HG02840 (cell line): ENCODE results near the gene TUBA3E.
"Not testable (repeated sequence)": the region's sequence is repeated elsewhere in the genome, so short reads cannot be mapped to it uniquely, and the experiment has no call there.

Experiments used
- ATAC-seq: cut with Tn5 transposase; IDR thresholded peaks from one replicate; pipeline ENCODE4 v1.9.1; 2021; ENCODE audit warnings: mild to moderate bottlenecking, moderate library complexity, moderate number of reproducible peaks; ENCODE audit not compliant: unreplicated experiment, low FRiP score

TUBA3E gene

DNA sequence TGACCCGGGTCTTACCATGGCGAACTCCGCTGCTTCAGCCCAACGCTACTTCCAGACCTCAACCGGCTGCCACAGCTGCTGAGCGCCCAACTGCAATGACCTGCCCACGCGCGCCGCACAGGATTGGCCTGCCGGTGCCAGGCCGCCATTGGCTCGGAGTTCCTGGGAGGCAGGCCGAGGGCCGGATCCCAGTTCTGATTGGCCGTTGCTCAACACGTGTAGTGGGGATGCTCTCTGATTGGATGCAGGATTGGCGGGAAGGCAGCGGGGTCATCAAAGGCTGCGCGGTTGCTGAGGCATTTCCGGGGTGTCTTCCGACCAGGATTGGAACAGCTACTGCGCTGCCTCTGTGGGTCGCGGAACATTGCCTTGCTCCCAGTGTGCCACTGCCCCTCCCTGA is at the start of gene TUBA3E:
TSS of gene TUBA3E (minus strand) at position 97 of the 400 bp plus-strand sequence. CDS start at position 18, 79 bp downstream.
- no peak for ATAC-seq

- no peak for ATAC-seq
Observed at GRCh38 chr2:130246430-130246829, 48.2 kb upstream of the TUBA3E start.

DNA sequence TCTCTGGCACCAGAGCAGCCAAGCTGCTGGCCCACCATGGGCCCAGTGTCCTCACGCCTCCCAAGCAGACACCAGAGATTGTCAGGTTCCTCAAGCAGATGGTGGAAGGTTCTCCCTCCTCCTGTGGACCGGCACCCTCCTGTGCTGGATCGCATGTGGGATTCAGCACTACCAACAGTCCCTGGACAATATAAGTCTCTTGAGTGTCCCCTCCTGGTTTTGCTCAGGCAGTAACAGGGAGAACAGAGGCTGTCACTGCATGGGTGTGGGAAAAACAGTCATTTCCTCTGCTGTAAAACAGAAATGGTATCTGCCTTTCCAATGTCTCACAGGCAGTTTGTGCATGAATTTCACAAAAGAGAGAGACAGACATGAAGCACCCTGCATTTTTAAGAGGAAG is 47.7 kb upstream of the TUBA3E start:
- ATAC-seq: no peak

GRCh38 chr2:130243359-130243758 is 45.1 kb upstream of the TUBA3E start:
- ATAC-seq: no peak

DNA sequence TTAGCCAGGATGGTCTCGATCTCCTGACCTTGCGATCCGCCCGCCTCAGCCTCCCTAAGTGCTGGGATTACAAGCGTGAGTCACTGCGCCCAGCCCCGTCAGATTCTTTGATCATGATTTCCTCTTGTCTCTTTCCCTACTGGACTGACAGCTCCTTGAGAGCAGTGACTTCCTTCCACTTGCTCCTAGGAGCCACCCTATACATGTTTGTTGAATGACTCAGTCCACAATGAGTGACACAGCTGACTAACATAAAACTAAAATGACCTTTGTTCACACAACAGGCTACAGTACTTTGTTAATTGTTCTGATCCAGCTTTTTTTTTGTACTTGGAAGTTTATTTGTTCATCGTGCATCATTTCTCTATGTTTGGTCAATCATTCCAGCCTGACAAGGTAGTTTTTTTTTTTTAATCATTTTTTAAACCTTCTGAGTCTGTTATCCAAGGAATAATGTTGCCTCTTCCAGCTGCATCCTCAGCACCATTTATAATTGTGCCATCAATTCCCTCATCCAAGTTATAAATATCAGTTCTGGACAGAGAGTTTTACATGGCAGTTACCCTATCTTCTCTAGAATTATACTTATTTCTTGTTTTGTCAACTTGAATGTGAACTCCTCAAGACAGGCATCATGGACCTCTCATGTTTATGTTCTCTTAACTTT is 42.9 kb upstream of the TUBA3E start:
- no peak for ATAC-seq

GRCh38 chr2:130239581-130239980 is 41.3 kb upstream of the TUBA3E start:
- ATAC-seq: not testable (repeated sequence)

DNA sequence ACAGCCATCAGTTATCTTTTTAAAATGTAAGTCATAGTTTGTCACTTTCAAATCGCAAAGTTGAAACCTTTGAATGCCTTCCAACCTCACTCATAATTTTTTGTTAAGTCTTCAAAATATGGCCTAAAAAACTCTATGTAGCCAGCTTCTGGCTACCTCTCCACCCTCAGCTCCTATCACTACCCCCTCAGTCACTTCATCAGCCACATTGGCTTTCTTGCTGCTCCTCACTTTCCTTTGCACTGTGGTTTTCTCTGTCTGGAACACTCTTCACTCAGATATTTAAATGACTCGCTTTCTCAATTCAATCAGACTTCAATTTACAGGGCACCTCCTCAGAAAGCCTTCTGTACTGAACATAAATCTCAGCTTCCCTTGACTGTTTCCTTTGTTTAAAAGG is 34.8 kb upstream of the TUBA3E start:
- not testable (repeated sequence) for ATAC-seq

- ATAC-seq: no peak
Observed at GRCh38 chr2:130231656-130232055, 33.4 kb upstream of the TUBA3E start.

DNA sequence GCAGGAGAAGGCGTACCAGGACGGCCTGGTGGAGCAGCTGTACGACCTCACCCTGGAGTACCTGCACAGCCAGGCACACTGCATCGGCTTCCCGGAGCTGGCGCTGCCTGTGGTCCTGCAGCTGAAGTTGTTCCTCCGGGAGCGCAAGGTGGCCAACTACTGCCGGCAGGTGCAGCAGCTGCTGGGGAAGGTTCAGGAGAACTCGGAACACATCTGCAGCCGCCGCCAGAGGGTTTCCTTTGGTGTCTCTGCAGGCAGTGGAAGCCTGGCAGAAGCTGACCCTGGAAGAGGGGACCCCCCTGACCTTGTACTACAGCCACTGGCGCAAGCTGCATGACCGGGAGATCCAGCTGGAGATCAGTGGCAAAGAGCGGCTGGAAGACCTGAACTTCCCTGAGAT is 32.7 kb upstream of the TUBA3E start:
- not testable (repeated sequence) for ATAC-seq

- ATAC-seq: not testable (repeated sequence)
Observed at GRCh38 chr2:130230376-130230775, 32.1 kb upstream of the TUBA3E start.

GRCh38 chr2:130229161-130229510 is 30.9 kb upstream of the TUBA3E start:
- ATAC-seq: peak; percentile 81

GRCh38 chr2:130228467-130229160 is 30.4 kb upstream of the TUBA3E start:
- ATAC-seq: not testable (repeated sequence)

GRCh38 chr2:130228005-130228404 is 29.8 kb upstream of the TUBA3E start:
- not testable (repeated sequence) for ATAC-seq

DNA sequence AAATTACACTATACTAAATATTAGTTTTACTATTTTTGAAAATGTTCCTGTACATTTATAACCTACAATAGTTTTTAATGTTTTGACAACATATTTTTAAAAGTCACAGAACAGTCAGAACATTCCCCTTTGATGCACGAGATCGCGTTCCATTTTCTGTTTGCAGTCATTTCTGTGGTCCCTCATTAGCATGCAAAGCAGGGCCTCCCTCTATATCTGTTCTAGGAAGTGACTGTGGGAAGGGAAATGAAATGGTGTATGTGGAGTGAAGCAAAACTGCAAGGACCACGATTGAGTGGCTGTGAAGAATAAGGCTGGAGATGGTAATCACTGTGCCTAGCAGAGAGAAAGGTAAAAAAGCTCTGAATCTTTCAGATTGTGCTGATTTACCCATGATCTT is 24.3 kb upstream of the TUBA3E start:
- not testable (repeated sequence) for ATAC-seq

DNA sequence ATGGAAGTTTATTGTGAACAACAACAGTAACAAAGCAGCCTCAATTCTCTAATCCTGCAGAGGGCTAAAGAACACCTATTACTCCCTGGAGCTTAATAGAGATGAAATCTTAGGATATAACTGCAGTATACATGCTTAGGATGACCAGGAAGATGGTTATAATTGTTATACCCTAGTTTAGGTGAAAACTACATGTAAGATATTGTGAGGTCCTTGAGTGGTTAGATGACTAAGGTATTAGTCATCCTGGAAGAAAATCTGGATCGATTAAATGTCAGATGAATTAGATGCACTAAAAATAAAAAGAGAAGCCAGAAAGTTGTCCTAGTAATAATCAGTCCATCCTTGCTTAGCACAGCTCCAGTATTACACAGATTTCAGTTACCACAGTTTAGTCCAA is 22.3 kb upstream of the TUBA3E start:
- not testable (repeated sequence) for ATAC-seq

- ATAC-seq: not testable (repeated sequence)
Observed at GRCh38 chr2:130219147-130219546, 20.9 kb upstream of the TUBA3E start.

- not testable (repeated sequence) for ATAC-seq
Observed at GRCh38 chr2:130207051-130207450, 8.8 kb upstream of the TUBA3E start.

GRCh38 chr2:130203150-130203549 is 4.9 kb upstream of the TUBA3E start:
- ATAC-seq: not testable (repeated sequence)

- ATAC-seq: not testable (repeated sequence)
Observed at GRCh38 chr2:130202518-130202917, 4.3 kb upstream of the TUBA3E start.

DNA sequence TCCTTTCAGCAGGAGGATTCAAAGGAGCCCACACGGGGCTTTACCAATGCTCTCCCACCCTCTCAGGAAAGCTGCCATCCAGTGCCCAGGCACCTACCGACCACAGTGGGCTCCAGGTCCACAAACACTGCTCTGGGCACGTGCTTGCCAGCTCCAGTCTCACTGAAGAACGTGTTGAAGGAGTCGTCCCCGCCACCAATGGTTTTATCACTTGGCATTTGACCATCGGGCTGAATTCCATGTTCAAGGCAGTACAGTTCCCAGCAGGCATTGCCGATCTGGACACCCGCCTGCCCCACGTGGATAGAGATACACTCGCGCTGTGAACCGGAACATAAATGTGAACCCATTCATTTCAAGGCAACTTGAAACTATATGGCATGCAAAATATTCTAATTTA is 2.2 kb downstream of the TUBA3E start:
- ATAC-seq: not testable (repeated sequence)

DNA sequence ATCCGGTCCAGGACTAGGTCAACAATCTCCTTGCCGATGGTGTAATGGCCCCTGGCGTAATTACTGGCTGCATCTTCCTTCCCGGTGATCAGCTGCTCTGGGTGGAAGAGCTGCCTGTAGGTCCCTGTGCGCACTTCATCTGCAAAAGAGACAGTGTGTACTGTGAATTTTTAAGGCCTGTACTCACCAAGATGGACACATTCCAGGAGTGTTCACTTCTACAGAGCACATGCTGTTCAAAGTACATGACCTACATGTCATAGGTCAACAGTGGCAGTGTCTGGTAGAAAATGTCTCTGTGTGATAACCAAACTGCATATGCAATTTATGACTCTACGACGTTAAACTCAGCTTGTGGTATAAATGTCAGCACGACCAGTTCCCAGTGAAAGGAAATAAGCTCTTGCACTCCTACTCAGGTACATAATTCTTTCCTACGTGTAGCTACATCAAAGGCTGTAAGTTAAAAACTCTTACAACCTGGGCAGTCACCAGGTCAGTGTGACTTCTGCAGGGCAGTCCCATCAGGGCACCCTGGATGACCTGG is 3.1 kb downstream of the TUBA3E start:
- not testable (repeated sequence) for ATAC-seq

DNA sequence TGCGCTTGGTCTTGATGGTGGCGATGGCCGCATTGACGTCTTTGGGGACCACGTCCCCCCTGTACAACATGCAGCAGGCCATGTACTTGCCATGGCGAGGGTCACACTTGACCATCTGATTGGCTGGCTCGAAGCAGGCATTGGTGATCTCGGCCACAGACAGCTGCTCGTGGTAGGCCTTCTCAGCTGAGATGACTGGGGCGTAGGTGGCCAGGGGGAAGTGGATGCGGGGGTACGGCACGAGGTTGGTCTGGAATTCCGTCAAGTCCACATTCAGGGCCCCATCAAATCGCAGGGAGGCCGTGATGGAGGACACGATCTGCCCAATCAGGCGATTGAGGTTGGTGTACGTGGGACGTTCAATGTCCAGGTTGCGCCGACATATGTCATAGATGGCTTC is 4.4 kb downstream of the TUBA3E start:
- ATAC-seq: not testable (repeated sequence)
